Retinal pigment epithelial cell (primary cell): Measurements from ENCODE around the gene CNDP2.

Experiments
- DNase-seq: peaks from one replicate; pipeline ENCODE4 v3.0.0-alpha.2; 2010; ENCODE audit warnings: low read depth
- H3K4me3 ChIP-seq: 2 replicates; pipeline ENCODE4 v1.5.1; 2011; ENCODE audit warnings: mild to moderate bottlenecking, low read length, control low read depth, moderate library complexity
- TF ChIP-seq, protein P1 (sequence below): conservative IDR thresholded peaks from 2 replicates; pipeline ENCODE4 v1.5.1; 2011; ENCODE audit warnings: low read depth, low read length, control low read depth, inconsistent platforms

The CNDP2 gene

DNA sequence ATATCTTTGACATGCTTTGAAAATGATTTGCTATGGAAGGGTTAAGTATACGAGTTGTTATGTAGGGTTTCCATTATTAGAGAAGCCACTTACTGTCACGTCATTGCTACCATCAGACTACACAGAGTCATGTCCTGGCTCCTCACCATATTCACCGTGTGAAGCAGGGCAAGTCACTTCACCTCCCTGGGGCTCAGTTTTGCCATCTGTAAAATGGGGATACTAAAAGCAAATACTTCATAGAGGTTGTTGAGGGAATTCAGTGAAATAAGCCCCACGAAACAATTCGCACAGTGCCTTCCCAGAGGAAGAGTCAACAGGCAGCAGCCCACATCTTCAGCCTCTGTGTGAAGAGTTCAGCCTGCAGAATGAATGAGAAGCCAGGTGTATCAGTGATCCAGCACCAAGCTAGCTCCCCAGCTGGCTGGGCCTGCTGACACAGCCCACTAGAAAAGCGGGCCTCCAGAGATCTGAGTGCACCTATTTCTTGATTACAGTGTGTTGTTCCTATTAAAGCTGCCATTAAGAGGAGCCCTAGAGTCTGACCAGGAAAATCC is 42.4 kb upstream of the CNDP2 start:
- DNase-seq = no peak
- H3K4me3 ChIP-seq = no peak overlapping the region
- TF ChIP-seq, protein P1, sequence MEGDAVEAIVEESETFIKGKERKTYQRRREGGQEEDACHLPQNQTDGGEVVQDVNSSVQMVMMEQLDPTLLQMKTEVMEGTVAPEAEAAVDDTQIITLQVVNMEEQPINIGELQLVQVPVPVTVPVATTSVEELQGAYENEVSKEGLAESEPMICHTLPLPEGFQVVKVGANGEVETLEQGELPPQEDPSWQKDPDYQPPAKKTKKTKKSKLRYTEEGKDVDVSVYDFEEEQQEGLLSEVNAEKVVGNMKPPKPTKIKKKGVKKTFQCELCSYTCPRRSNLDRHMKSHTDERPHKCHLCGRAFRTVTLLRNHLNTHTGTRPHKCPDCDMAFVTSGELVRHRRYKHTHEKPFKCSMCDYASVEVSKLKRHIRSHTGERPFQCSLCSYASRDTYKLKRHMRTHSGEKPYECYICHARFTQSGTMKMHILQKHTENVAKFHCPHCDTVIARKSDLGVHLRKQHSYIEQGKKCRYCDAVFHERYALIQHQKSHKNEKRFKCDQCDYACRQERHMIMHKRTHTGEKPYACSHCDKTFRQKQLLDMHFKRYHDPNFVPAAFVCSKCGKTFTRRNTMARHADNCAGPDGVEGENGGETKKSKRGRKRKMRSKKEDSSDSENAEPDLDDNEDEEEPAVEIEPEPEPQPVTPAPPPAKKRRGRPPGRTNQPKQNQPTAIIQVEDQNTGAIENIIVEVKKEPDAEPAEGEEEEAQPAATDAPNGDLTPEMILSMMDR = no peak

DNA sequence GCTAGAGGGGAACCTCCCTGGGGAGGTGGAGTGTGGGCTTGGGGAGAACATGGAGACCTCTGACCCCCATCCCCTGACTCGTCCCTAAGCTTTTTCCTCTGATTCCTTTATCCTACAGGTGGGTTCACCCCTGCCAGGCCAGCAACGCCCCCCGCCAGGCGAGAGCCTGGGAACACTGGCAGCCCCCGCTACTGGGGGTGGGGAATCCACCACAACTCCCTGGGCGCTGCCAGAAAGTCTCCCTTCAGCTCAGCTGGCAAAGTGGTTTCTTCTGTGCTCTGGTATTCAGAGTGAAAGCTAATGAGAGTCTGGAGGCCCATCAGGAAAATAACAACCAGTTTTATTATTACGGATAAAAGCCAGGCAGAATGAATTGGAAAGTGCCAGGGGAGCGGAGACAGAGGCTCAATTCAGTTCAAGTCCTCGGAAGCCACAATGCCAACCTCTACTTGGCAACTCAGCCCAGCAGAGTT is 41.8 kb upstream of the CNDP2 start:
- TF ChIP-seq, protein P1 = no peak
- no peak overlapping the region for H3K4me3 ChIP-seq
- DNase-seq = no peak

DNA sequence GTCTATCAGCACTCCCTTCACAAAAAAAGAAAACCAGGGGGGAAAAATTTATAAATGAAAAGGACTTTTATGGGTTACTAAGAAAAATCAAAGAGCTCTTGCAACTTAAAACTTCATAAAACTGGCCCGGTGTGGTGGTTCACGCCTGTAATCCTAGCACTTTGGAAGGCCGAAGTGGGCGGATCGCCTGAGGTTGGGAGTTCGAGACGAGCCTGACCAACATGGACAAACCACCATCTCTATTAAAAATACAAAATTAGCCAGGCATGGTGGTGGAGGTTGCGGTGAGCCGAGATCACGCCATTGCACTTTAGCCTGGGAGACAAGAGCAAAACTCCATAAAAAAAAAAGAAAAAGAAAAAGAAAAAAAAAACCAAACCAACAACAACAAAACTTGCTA is 40.8 kb upstream of the CNDP2 start:
- TF ChIP-seq, protein P1 = no peak
- no peak for DNase-seq
- no peak overlapping the region for H3K4me3 ChIP-seq

DNA sequence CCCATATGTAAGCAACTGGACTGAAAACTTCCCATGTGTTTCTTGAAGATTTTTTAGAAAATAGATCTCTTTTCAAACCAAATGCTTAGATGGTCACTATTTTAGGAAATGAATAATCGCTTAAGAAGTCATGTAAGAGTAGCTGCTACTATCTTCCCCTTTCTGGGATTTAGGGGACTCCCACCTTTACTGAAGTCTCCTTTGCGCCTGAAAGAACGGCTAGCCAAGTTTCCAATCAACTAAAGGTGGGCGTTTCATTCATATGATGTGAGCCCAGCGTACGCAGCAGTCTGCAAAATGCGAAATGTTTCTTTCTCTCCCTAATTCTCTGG is 40.2 kb upstream of the CNDP2 start:
- H3K4me3 ChIP-seq = no peak overlapping the region
- DNase-seq = no peak
- TF ChIP-seq, protein P1 = no peak

DNA sequence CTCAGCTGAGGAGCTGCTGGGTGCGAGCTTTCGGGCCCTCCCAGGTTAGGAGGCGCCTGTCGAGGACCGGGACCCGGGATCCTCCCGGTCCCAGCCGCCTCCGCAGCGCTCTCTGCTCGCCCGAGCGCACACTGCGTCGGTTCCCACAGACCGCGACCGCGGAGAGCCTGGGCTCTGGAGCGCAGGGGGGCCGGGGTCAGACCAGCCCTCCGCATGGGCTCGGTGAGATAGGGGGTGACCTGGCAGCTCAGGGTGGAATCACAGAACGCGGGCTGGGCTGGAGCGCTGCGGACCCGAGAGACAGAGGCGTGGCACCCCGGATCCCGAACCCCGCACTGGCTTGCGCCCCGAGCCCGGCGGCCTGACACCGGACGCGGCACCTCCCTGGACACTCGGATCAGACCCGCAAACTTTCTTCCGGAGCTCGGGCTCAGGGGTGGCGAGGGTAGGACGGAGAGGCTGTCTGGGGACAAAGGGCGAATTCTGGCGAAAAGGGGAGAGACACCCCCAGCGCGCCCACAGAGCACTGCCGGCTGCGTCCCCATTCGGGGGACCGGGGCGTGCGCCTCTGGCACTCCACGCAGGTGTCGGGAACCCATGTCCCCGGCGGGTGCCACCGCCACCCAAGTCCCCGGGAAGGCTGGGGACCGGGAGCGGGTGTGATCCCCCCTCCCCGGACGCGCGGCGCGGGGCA is 39.7 kb upstream of the CNDP2 start:
- DNase-seq = no peak
- TF ChIP-seq, protein P1 = no peak
- no peak overlapping the region for H3K4me3 ChIP-seq

DNA sequence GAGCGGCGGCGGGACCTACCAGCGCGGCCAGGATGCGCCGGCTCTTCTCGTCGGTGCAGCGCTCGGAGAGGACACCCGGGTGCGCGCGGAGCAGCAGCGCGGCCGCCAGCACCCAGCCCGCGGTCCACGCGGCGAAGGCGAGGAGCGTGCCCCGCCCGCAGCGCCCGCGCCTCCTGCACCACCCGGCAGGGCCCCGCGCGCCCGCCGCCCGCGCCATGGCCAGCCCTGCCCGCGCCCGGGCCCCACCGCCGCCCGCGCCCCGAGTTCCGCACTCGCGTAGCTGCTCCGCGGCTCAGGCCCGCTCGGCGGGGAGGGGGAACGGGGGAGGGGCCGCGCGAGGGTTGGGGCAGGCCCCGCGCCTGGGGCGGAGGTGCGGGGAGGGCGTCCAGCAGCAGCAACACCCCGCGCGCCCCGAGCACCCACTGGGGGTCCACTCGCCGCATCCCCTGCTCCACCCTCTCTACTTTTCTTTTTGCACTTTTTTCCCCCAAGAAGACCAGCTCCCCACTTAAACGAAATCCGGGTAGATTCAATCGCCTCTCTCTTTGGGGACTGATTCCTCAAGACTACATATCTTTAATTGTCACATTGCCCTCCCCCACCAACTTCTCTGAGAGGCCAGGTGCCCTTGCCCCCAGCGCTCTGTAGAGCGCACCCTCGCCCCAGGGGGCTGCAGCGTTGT is 39.0 kb upstream of the CNDP2 start, which contains the start of gene DIPK1C:
Gene DIPK1C (minus strand): TSS at position 266 of the 682 bp plus-strand sequence. CDS start 49 bp downstream, at position 217.
- TF ChIP-seq, protein P1 = no peak
- H3K4me3 ChIP-seq = no peak within 1 kb of the TSS
- DNase-seq = no peak
